Hepatocyte (in vitro differentiated cells): ENCODE results near the gene ABITRAM.

ENCODE experiments used
- CTCF ChIP-seq: fragments of 200-600 bp; sonication (generic); IDR thresholded peaks from 2 replicates; pipeline ENCODE4 v1.5.1; 2016; ENCODE audit warnings: antibody characterized with exemption, mild to moderate bottlenecking; ENCODE audit not compliant: poor library complexity
- EZH2phosphoT487 ChIP-seq: fragments of 200-600 bp; sonication (generic); IDR thresholded peaks from one replicate; pipeline ENCODE4 v1.6.1; 2018; ENCODE audit warnings: antibody characterized with exemption, mild to moderate bottlenecking, low read depth, moderate library complexity; ENCODE audit not compliant: unreplicated experiment, severe bottlenecking

GRCh38 chr9:108983885-108984284 is 49.7 kb downstream of the ABITRAM start:
- TF ChIP-seq CTCF (no peak), EZH2phosphoT487 (no peak)
